RWPE1 (cell line): Measurements from ENCODE around the gene PEX26.

ENCODE experiments used
- CTCF ChIA-PET: fragments of 350-600 bp; sonication (Branson Sonifier 250); formaldehyde crosslinking; extraction: SDS; loops from one replicate; lab custom pipeline; 2021; lab: Yijun Ruan, JAX
- POLR2A ChIA-PET: fragments of 400-600 bp; formaldehyde crosslinking; extraction: SDS; loops from one replicate; lab custom pipeline; 2020; ENCODE audit warnings: antibody characterized with exemption; ENCODE audit not compliant: low non-redundant PET; lab: Yijun Ruan, JAX
- DNase-seq: peaks from one replicate; pipeline ENCODE4 v3.0.0; 2012; ENCODE audit warnings: low spot score
- H3K27ac ChIP-seq: fragments of 450-650 bp; 2 replicates; pipeline ENCODE4 v1.5.1; 2017
- TF ChIP-seq, protein P1 (sequence below): fragments of 450-650 bp; conservative IDR thresholded peaks from 2 replicates; pipeline ENCODE4 v1.5.1; 2017; ENCODE audit warnings: low read depth, mild to moderate bottlenecking

PEX26 gene

DNA sequence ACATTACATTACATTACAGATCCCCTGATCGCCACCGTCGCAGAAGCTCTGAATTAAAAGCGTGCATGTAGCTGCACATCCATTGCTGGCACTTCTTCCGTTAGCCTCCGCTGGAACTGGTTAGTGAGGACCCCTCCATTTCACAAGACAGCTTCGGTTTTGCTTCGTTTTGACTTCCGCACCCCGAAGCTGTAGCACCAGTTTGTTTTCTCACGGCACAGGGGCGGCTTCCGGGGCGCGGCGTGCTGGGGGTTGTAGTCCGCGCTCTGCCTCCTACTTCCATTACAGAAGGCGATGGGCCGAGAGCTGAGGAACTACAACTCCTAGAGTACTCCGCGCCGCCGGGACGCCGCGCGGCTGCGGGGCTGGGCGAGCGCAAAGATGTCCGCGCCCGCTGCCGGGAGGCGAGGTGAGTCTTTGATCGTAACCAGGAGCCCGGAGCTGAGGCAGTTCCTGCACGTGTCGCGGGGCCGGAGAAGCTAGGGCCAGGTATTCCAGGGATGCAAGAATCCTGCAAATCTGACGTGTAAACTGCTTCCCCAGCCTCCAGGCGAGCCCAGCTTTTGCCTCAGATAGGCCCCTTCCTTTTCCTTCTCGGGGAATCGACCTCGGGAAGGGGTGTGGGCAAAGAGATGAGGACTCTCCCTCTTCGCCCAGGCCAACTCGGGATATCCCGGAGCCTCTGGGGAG is at the start of gene PEX26:
TSS of gene PEX26 (plus strand) at position 352 of the 690 bp plus-strand sequence. CDS start 387 bp downstream, outside the sequence.
- peak within 1 kb of the TSS; percentile 77 for H3K27ac ChIP-seq
- TF ChIP-seq, protein P1, sequence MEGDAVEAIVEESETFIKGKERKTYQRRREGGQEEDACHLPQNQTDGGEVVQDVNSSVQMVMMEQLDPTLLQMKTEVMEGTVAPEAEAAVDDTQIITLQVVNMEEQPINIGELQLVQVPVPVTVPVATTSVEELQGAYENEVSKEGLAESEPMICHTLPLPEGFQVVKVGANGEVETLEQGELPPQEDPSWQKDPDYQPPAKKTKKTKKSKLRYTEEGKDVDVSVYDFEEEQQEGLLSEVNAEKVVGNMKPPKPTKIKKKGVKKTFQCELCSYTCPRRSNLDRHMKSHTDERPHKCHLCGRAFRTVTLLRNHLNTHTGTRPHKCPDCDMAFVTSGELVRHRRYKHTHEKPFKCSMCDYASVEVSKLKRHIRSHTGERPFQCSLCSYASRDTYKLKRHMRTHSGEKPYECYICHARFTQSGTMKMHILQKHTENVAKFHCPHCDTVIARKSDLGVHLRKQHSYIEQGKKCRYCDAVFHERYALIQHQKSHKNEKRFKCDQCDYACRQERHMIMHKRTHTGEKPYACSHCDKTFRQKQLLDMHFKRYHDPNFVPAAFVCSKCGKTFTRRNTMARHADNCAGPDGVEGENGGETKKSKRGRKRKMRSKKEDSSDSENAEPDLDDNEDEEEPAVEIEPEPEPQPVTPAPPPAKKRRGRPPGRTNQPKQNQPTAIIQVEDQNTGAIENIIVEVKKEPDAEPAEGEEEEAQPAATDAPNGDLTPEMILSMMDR: no peak
- POLR2A ChIA-PET: interaction anchor here (0.9 kb wide), 1 partner anchor 77 kb away, joined by 3 read pairs; no protein-coding TSS in a partner anchor
- peak; percentile 87 for DNase-seq
- CTCF ChIA-PET: interaction anchor here (0.6 to 3.0 kb wide), 4 partner anchors 34 to 248 kb away, joined by 3 to 25 read pairs (median 3); no protein-coding TSS in a partner anchor

DNA sequence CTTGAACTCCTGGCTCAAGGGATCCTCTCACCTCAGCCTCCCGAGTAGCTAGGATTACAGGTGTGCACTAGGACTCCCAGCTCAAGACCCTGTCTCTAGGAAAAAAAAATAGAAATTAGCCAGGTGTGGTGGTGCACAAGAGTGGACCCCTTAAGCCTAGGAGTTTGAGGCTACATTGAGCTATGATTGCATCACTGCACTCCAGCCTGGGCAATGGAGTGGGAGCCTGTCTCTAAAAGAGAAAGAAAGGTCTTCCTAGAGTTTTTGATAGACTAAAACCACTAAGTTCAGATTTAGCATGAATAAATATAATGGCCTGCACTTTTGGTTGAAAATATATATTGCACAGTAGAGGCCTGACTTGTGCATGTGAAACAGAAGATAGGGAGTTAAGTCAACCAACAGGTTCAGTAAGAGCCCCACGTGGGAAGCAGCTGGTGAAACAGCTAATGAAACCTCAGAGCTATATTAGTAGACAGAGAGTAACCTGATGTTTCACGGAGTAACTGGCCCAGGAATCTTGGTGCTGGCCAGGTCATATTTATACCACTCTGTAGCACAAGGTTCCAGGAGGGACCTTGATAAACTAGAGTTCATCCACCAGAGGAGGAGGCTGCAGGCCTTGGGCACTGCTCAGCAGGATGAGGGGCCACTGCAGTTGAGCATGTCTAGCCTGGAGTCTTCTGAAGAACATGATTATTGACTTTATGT is 48.8 kb upstream of the PEX26 start:
- ChIA-PET CTCF (interaction anchor here (1.0 kb wide), 1 partner anchor 48 kb away, joined by 4 read pairs; no protein-coding TSS in a partner anchor), POLR2A (no interaction called here)
- TF ChIP-seq, protein P1: no peak
- no peak for DNase-seq
- H3K27ac ChIP-seq: no peak overlapping the region

DNA sequence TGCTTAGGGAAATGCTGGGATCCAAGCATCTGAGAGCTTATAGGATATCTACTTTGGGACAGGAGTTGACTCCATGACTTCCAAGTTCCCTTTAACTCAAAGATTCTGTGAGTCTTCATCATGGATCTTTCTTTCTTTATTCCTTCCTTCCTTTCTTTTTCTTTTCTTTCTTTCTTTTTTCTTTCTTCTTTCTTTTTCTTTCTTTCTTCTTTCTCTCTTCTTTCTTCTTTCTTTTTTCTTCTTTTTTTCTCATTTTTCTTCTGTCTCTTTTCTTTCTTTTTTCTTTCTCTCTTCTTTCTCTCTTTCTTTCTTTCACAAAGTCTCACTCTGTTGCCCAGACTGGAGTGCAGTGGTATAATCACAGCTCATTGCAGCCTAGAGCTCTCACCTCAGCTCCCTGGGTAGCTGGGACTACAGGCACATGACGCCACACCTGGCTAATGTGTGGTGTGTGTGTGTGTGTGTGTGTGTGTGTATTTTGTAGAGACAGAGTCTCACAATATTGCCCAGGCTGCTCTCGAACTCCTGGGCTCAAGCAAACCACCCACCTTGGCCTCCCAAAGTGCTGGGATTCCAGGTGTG is 48.0 kb upstream of the PEX26 start:
- ChIA-PET CTCF (no interaction called here), POLR2A (no interaction called here)
- H3K27ac ChIP-seq: peak overlapping the region; percentile 51; the same call in 1 of the 2 replicates
- DNase-seq: no peak
- TF ChIP-seq, protein P1: no peak

DNA sequence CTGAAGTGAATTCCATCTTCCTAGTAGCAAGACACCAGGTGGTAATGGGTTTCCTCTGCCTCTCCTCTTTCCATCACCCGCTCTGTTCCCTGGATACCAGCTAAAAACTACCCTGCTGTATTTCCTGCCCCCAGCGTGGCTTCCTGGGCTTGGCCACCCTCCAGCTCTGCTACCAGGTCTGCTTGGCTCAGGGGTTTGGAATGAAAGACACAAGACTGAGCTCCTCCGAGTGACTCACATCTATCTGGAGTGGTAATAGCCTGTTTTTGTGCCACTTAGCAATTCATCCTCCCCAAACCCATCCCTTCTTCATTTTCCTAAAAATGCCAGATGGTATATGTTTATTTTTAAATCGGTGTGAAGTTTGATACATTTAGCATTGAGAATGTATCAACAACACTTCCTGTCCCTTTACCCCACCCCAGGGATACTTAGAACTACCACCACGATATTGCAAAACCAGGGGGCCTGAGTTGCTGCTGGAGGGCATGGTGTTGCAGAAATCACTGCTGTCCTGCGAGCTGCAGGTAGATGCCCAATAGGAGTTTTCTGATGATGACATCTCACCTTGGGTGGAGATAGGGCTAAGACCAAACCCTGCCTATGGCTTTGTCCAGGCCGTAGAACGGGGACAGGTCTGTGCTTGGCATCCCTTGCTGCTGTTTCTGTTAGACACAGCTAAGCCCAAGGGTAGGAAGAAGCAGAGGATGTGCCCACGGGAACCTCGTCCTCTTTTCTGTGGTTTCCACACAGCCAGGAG is 45.9 kb upstream of the PEX26 start:
- H3K27ac ChIP-seq: peak overlapping the region; percentile 100
- TF ChIP-seq, protein P1: no peak
- ChIA-PET POLR2A (no interaction called here), CTCF (interaction anchor here (0.8 to 1.0 kb wide), 2 partner anchors 44 to 201 kb away, joined by 3 to 4 read pairs; no protein-coding TSS in a partner anchor)
- DNase-seq: peak; percentile 82

DNA sequence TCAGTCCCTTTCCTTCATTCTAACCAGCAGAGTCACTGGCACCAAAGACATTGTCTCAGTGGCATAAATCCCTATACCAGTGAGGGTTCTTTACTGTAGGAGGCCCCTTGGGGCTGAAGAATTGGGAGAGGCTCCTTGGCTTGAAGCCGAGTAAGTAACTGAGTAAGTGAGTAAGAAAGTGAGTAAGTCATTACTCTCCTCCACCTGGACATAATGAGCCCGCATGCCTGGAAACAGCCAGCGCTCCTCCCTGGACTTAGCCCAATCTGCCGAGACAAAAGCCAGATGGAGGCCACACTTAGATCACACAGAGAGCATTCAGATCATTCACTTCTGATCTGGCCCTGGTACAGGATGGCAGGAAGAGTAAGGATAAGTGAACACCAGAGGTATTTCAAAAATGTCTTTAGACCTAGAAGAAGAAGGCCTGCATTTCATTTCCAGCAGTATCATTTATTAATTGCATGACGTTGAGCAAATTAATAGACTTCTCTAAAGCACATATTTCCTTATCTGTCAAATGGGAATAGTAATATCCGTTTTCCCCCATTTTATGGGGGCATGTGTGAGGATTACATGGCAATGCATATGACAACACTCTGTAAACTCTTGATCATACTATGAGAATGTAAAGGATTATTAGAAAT is 45.2 kb upstream of the PEX26 start:
- DNase-seq: peak; percentile 80
- CTCF ChIA-PET: interaction anchor here (1.0 to 1.5 kb wide), 2 partner anchors 43 kb away, joined by 4 to 5 read pairs; no protein-coding TSS in a partner anchor
- peak overlapping the region; percentile 100 for H3K27ac ChIP-seq
- POLR2A ChIA-PET: no interaction called here
- TF ChIP-seq, protein P1: no peak
